Fibroblast of lung (primary cell): Measurements from ENCODE around the gene PUS1. TPM values are rescaled to one million over a fixed set of nuclear protein-coding genes. Genes with fewer than 3 reads are reported as not detected.

ENCODE experiments used
- DNase-seq, 2 donors: peaks; one replicate each; pipeline versions ENCODE4 v3.0.0 to v3.0.0-alpha.2; 2010; ENCODE audit warnings: low read depth in 2 of 2
- H2AFZ ChIP-seq: 2 replicates; pipeline ENCODE4 v1.5.1; 2012; ENCODE audit warnings: low read length, control low read depth, inconsistent platforms
- H3K27ac ChIP-seq: 2 replicates; pipeline ENCODE4 v1.5.1; 2011; ENCODE audit warnings: low read length, control low read depth; ENCODE audit not compliant: insufficient read depth
- H3K27me3 ChIP-seq: 2 replicates; pipeline ENCODE4 v1.5.1; 2011; ENCODE audit warnings: mild to moderate bottlenecking, low read length; ENCODE audit not compliant: control insufficient read depth, insufficient read depth
- H3K36me3 ChIP-seq: 2 replicates; pipeline ENCODE4 v1.5.1; 2011; ENCODE audit warnings: low read length; ENCODE audit not compliant: control insufficient read depth, insufficient read depth
- H3K4me1 ChIP-seq: 2 replicates; pipeline ENCODE4 v1.5.1; 2011; ENCODE audit warnings: low read length; ENCODE audit not compliant: control insufficient read depth, insufficient read depth; ENCODE audit errors: extremely low read depth
- H3K4me2 ChIP-seq: 2 replicates; pipeline ENCODE4 v1.5.1; 2011; ENCODE audit warnings: low read length, control low read depth; ENCODE audit not compliant: insufficient read depth; ENCODE audit errors: extremely low read depth
- H3K4me3 ChIP-seq, 4 experiments: fragments of 200-600 bp in 1 of 4; sonication (generic) in 1 of 4; replicated peaks in 1 of 4; 2 replicates each; pipeline ENCODE4 v1.5.1; 2011 to 2016; ENCODE audit warnings: low read length in 4 of 4, low read depth in 3 of 4, mild to moderate bottlenecking in 3 of 4, control low read depth in 2 of 4, inconsistent platforms in 1 of 4, mixed read lengths in 1 of 4; ENCODE audit not compliant: insufficient read depth in 1 of 4; ENCODE audit errors: control extremely low read depth in 1 of 4
- H3K79me2 ChIP-seq: 2 replicates; pipeline ENCODE4 v1.5.1; 2012; ENCODE audit warnings: mild to moderate bottlenecking, low read length, inconsistent platforms; ENCODE audit not compliant: control insufficient read depth, insufficient read depth
- H3K9ac ChIP-seq: 2 replicates; pipeline ENCODE4 v1.5.1; 2011; ENCODE audit warnings: mild to moderate bottlenecking, low read length, control low read depth; ENCODE audit not compliant: insufficient read depth
- H3K9me3 ChIP-seq: 2 replicates; pipeline ENCODE4 v1.5.1; 2012; ENCODE audit warnings: low read depth, low read length; ENCODE audit not compliant: control insufficient read depth, insufficient read depth
- H4K20me1 ChIP-seq: 2 replicates; pipeline ENCODE4 v1.5.1; 2011; ENCODE audit warnings: low read length; ENCODE audit not compliant: control insufficient read depth, insufficient read depth; ENCODE audit errors: extremely low read depth
- EZH2 ChIP-seq: IDR thresholded peaks from 2 replicates; pipeline ENCODE4 v1.5.1; 2012; ENCODE audit warnings: low read length, control low read depth, mild to moderate bottlenecking; ENCODE audit errors: missing control alignments
- polyA plus RNA-seq, 2 donors: library from polyadenylated mRNA; depleted of rRNA in 1 of 2; stranded (reverse) in 1 of 2; unstranded in 1 of 2; fragments of >200 nt; gene quantifications; 2 replicates each; pipeline ENCODE4 v1.2.1, GENCODE V29; 2011 to 2012; ENCODE audit warnings: missing spikeins in 1 of 2
- total RNA-seq: library from RNA; depleted of rRNA; stranded (reverse); fragments of >200 nt; gene quantifications from 2 replicates; pipeline ENCODE4 v1.2.1, GENCODE V29; 2014
- TF ChIP-seq, protein P1 (sequence below), 2 donors: IDR thresholded peaks in 1 of 2; conservative IDR thresholded peaks in 1 of 2; 1 replicate in 1 of 2; 2 replicates in 1 of 2; pipeline ENCODE4 v1.5.1; 2011 to 2012; ENCODE audit warnings: low read length in 2 of 2, control low read depth in 1 of 2, inconsistent platforms in 1 of 2, low read depth in 1 of 2, mild to moderate bottlenecking in 1 of 2

PUS1 gene
- total and polyA plus RNA-seq, 2 donors (not counting 1 experiment from before 2014, with no cell fraction given), result 8.3 to 10.1 TPM

DNA sequence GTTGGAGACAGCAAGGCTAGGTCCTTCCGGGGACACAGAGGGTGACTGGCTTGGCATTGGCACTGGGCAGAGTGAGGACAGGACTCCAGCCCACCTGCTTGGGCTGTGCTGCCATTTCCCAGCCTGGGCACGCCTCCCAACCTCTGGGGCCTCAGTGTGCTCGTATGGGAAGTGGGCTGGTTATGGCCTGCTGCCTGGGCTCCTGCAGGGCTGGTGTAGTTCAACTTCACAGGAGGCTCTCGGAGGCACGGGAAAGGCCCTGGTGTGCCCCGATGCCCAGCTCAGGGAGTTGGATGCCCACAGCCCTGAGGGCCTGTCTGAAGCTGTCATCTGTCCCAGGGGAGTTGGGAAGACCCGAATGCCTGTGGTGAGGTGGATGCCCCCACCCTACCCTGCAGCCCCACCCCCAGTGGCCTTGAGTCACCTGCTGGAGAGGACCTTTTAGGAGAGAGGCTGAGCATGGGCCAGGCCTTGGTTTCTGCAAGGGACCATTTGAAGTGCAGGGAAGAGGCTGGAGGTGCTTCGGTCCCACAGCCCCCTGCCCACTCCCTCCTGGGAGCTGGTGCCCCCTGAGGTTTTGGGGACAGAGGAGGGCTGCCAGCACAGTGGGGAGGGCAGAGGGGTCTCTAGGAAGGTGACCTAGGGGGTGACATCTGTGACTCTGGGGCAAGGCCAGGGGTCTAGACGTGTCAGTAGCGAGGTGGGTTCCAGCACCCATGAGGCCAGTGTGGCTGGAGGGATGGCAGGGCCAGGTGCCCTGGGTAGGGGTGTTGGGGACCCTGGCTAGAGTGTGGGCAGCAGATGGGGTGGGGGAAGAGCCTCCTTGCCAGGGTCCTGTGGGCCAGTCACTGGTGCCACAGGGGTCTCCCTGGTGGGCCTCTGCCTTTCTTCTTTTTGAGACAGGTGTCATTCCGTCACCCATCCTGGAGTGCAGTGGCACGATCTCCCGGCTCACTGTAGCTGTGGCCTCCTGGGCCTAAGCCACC lies 25.5 kb upstream of the PUS1 start:
- Histone ChIP-seq H3K4me3 (no peak overlapping the region), H4K20me1 (no peaks in the 10 kb centered on the region), H3K4me2 (no peak overlapping the region), H3K4me1 (no peaks in the 10 kb centered on the region), H3K27me3 (no peaks in the 10 kb centered on the region), H2AFZ (no peak overlapping the region), H3K9me3 (no peaks in the 10 kb centered on the region), H3K27ac (no peak overlapping the region), H3K79me2 (no peaks in the 10 kb centered on the region), H3K36me3 (no peaks in the 10 kb centered on the region), H3K9ac (no peak overlapping the region)
- no peak for DNase-seq
- TF ChIP-seq, protein P1, sequence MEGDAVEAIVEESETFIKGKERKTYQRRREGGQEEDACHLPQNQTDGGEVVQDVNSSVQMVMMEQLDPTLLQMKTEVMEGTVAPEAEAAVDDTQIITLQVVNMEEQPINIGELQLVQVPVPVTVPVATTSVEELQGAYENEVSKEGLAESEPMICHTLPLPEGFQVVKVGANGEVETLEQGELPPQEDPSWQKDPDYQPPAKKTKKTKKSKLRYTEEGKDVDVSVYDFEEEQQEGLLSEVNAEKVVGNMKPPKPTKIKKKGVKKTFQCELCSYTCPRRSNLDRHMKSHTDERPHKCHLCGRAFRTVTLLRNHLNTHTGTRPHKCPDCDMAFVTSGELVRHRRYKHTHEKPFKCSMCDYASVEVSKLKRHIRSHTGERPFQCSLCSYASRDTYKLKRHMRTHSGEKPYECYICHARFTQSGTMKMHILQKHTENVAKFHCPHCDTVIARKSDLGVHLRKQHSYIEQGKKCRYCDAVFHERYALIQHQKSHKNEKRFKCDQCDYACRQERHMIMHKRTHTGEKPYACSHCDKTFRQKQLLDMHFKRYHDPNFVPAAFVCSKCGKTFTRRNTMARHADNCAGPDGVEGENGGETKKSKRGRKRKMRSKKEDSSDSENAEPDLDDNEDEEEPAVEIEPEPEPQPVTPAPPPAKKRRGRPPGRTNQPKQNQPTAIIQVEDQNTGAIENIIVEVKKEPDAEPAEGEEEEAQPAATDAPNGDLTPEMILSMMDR (conservative IDR thresholded peaks at IDR 0.05 in 1 of 2, IDR thresholded peaks at IDR 0.05 in 1 of 2; ENCODE audit: low read depth in 1 of 2, low read length in 2 of 2), result no peak
- no peak for TF ChIP-seq EZH2

DNA sequence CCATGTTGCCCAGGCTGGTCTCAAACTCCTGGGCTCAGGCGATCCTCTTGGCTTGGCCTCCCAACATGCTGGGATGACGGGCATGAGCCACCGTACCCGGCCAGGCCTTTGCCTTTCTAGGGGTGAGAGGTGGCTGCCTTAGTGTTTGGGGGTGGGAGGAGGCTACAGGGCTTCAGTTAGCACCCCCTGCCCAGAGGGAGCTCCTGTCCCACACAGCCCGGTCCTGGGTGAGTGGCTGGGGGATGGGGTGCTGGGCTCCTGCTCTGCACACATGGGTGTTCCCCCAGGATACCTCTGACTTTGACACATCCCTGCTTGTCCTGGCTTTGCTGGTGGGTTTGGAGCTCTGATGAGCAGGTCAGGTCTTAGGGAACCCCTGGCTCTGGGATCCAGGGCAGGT lies 24.7 kb upstream of the PUS1 start:
- DNase-seq, result no peak
- Histone ChIP-seq H3K27ac (no peak overlapping the region), H3K4me1 (no peaks in the 10 kb centered on the region), H3K79me2 (no peaks in the 10 kb centered on the region), H2AFZ (no peak overlapping the region), H3K9me3 (no peaks in the 10 kb centered on the region), H3K9ac (no peak overlapping the region), H3K27me3 (no peaks in the 10 kb centered on the region), H3K36me3 (no peaks in the 10 kb centered on the region), H3K4me2 (no peak overlapping the region), H3K4me3 (no peak overlapping the region), H4K20me1 (no peaks in the 10 kb centered on the region)
- TF ChIP-seq, protein P1 (conservative IDR thresholded peaks at IDR 0.05 in 1 of 2, IDR thresholded peaks at IDR 0.05 in 1 of 2; ENCODE audit: low read depth in 1 of 2, low read length in 2 of 2), result no peak
- no peak for TF ChIP-seq EZH2

DNA sequence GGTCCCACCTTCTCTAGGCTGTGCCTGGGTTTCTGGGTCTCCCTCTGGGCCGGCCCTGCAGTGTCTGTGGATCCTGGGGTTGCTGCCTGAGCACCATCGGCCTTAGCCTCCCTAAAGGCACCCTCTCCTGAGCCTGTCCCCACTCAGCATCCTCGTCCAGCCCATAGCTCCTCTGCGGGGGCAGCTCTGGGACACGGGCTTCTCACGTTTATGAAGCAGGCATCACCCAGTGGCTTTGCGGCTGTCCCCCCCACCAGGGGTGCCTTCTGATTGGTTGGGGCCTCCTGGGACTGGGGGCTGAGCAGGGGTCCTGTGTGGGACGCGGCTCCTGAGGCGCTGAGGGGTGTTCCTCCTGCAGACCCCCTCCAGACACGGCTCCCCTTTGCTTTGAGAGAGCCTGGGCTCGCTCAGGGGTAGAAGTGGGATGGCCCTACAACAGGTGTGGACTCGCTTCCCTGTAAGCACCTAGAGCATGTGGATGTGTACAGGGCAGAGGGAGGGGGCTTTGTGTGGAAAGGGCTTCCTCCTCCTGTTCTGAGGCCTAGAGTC lies 23.9 kb upstream of the PUS1 start:
- Histone ChIP-seq H3K27ac (no peak overlapping the region), H3K9me3 (no peaks in the 10 kb centered on the region), H4K20me1 (no peaks in the 10 kb centered on the region), H3K4me1 (no peaks in the 10 kb centered on the region), H3K9ac (no peak overlapping the region), H3K36me3 (peaks cover 2% of the 10 kb centered on the region), H3K4me2 (no peak overlapping the region), H2AFZ (no peak overlapping the region), H3K4me3 (no peak overlapping the region), H3K79me2 (no peaks in the 10 kb centered on the region), H3K27me3 (no peaks in the 10 kb centered on the region)
- TF ChIP-seq, protein P1 (conservative IDR thresholded peaks at IDR 0.05 in 1 of 2, IDR thresholded peaks at IDR 0.05 in 1 of 2; ENCODE audit: low read depth in 1 of 2, low read length in 2 of 2), result no peak
- no peak for TF ChIP-seq EZH2
- no peak for DNase-seq
